ENCODE measurements around the gene MDP1.
A peak's percentile ranks its signal among the peaks of the same experiment; 100 is the strongest.

Gene MDP1

GRCh38 chr14:24252289-24253124 lies 36.6 kb upstream of the MDP1 start:
- ATAC-seq (ENCODE audit: low read depth), result no peak
- Histone ChIP-seq H3K36me3 (ENCODE audit: low read depth) (peaks cover 48% of the 10 kb centered on the region), H3K27ac (ENCODE audit: poor library complexity, severe bottlenecking) (no peak overlapping the region), H3K9me3 (ENCODE audit: severe bottlenecking) (no peaks in the 10 kb centered on the region), H3K4me1 (ENCODE audit: insufficient read depth, poor library complexity, severe bottlenecking) (no peaks in the 10 kb centered on the region), H3K4me3 (ENCODE audit: severe bottlenecking) (no peak overlapping the region), H3K27me3 (ENCODE audit: insufficient read depth, poor library complexity, severe bottlenecking) (no peaks in the 10 kb centered on the region)
- DNase-seq (ENCODE audit: low spot score), result no peak
- TF ChIP-seq, protein P1, sequence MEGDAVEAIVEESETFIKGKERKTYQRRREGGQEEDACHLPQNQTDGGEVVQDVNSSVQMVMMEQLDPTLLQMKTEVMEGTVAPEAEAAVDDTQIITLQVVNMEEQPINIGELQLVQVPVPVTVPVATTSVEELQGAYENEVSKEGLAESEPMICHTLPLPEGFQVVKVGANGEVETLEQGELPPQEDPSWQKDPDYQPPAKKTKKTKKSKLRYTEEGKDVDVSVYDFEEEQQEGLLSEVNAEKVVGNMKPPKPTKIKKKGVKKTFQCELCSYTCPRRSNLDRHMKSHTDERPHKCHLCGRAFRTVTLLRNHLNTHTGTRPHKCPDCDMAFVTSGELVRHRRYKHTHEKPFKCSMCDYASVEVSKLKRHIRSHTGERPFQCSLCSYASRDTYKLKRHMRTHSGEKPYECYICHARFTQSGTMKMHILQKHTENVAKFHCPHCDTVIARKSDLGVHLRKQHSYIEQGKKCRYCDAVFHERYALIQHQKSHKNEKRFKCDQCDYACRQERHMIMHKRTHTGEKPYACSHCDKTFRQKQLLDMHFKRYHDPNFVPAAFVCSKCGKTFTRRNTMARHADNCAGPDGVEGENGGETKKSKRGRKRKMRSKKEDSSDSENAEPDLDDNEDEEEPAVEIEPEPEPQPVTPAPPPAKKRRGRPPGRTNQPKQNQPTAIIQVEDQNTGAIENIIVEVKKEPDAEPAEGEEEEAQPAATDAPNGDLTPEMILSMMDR (IDR thresholded peaks at IDR 0.05; ENCODE audit: poor library complexity, severe bottlenecking), result no peak

DNA sequence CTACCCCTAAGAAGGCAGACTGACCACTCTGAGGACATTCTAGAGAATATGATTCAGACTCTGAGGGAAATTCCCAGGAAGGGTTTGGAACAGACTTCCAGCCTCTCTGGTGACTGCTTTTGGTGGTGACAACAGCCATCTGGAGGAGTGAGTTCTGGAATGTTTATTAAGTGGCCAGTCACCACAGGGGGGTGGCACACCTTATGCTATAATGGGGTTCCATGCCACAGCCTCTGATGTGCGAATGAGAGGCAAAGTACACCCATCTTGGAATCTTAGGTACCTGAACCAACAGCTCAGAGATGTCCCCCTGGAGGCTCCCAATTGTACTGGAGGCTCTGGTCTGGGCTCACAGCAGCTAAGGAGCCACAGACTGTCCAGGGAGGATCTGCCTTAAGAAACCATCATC lies 36.0 kb upstream of the MDP1 start:
- DNase-seq (ENCODE audit: low spot score), result no peak
- Histone ChIP-seq H3K27me3 (ENCODE audit: insufficient read depth, poor library complexity, severe bottlenecking) (no peaks in the 10 kb centered on the region), H3K27ac (ENCODE audit: poor library complexity, severe bottlenecking) (no peak overlapping the region), H3K36me3 (ENCODE audit: low read depth) (peaks cover 41% of the 10 kb centered on the region), H3K9me3 (ENCODE audit: severe bottlenecking) (no peaks in the 10 kb centered on the region), H3K4me3 (ENCODE audit: severe bottlenecking) (no peak overlapping the region), H3K4me1 (ENCODE audit: insufficient read depth, poor library complexity, severe bottlenecking) (no peaks in the 10 kb centered on the region)
- ATAC-seq (ENCODE audit: low read depth), result peak; percentile 21; the same call in 1 of the 3 replicates
- TF ChIP-seq, protein P1 (IDR thresholded peaks at IDR 0.05; ENCODE audit: poor library complexity, severe bottlenecking), result no peak

DNA sequence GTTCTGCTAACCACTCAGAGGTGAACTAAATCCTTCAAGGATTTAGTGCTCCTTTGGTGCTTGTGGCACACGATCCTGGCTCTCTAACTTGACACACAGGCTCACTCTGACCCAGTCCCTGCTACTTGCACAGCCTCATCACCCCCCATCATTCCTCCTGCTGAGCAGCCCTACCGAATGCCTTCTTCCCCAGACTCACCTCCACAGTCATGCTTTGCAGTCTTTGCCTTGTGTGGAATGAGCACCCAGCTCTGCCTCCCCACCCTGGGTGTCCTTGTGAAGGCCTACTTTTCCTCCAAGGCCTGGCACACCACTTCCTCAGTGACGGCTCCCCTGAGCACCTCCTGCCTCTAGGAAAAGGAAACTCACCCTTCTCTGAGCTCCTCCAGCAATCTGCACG lies 34.5 kb upstream of the MDP1 start:
- Histone ChIP-seq H3K27me3 (ENCODE audit: insufficient read depth, poor library complexity, severe bottlenecking) (no peaks in the 10 kb centered on the region), H3K27ac (ENCODE audit: poor library complexity, severe bottlenecking) (no peak overlapping the region), H3K9me3 (ENCODE audit: severe bottlenecking) (no peaks in the 10 kb centered on the region), H3K4me1 (ENCODE audit: insufficient read depth, poor library complexity, severe bottlenecking) (no peaks in the 10 kb centered on the region), H3K4me3 (ENCODE audit: severe bottlenecking) (no peak overlapping the region), H3K36me3 (ENCODE audit: low read depth) (peaks cover 34% of the 10 kb centered on the region)
- no peak for ATAC-seq (ENCODE audit: low read depth)
- DNase-seq (ENCODE audit: low spot score), result no peak
- TF ChIP-seq, protein P1 (IDR thresholded peaks at IDR 0.05; ENCODE audit: poor library complexity, severe bottlenecking), result no peak

GRCh38 chr14:24249230-24250021 lies 33.6 kb upstream of the MDP1 start:
- Histone ChIP-seq H3K4me1 (ENCODE audit: insufficient read depth, poor library complexity, severe bottlenecking) (no peaks in the 10 kb centered on the region), H3K27me3 (ENCODE audit: insufficient read depth, poor library complexity, severe bottlenecking) (no peaks in the 10 kb centered on the region), H3K9me3 (ENCODE audit: severe bottlenecking) (no peaks in the 10 kb centered on the region), H3K36me3 (ENCODE audit: low read depth) (peaks cover 28% of the 10 kb centered on the region), H3K27ac (ENCODE audit: poor library complexity, severe bottlenecking) (no peak overlapping the region), H3K4me3 (ENCODE audit: severe bottlenecking) (no peak overlapping the region)
- TF ChIP-seq, protein P1 (IDR thresholded peaks at IDR 0.05; ENCODE audit: poor library complexity, severe bottlenecking), result no peak
- no peak for DNase-seq (ENCODE audit: low spot score)
- ATAC-seq (ENCODE audit: low read depth), result no peak; the same call in 2 of the 3 replicates
